Prostate gland (tissue), 2 donors: ENCODE data around the gene GULP1. TPM values are rescaled to one million over a fixed set of nuclear protein-coding genes. Genes with fewer than 3 reads are reported as not detected.
A peak's percentile ranks its signal among the peaks of the same experiment; 100 is the strongest.

Source experiments
- DNase-seq: peaks from one replicate; pipeline ENCODE4 v3.0.0-alpha.2; 2019; ENCODE audit warnings: low spot score
- H3K27ac ChIP-seq, 2 donors: fragments of 200-600 bp; sonication (generic); 2 replicates each; pipeline ENCODE4 v1.5.1; 2017 to 2019
- H3K27me3 ChIP-seq: fragments of 200-600 bp; sonication (generic); replicated peaks from 2 replicates; pipeline ENCODE4 v1.5.1; 2019; ENCODE audit not compliant: insufficient read depth
- H3K36me3 ChIP-seq, 2 donors: fragments of 200-600 bp; sonication (generic); 1 replicate in 1 of 2; 2 replicates in 1 of 2; pipeline versions ENCODE4 v1.5.1 to v1.8.1; 2017 to 2019
- H3K4me1 ChIP-seq: fragments of 200-600 bp; sonication (generic); replicated peaks from 2 replicates; pipeline ENCODE4 v1.5.1; 2019
- H3K4me3 ChIP-seq, 2 donors: fragments of 200-600 bp; sonication (generic); 2 replicates each; pipeline ENCODE4 v1.5.1; 2017 to 2019
- H3K9me3 ChIP-seq: fragments of 200-600 bp; sonication (generic); 2 replicates; pipeline ENCODE4 v1.5.1; 2017
- CTCF ChIP-seq, 4 experiments: fragments of 200-600 bp in 2 of 4; fragments of 450-650 bp in 2 of 4; sonication (generic) in 2 of 4; IDR thresholded peaks; 1 replicate in 3 of 4; 2 replicates in 1 of 4; pipeline ENCODE4 v1.5.1; 2016 to 2019; ENCODE audit warnings: antibody characterized with exemption in 4 of 4, mild to moderate bottlenecking in 2 of 4, moderate library complexity in 2 of 4
- POLR2A ChIP-seq: fragments of 450-650 bp; IDR thresholded peaks from one replicate; pipeline ENCODE4 v1.6.1; 2016; ENCODE audit warnings: antibody characterized with exemption, mild to moderate bottlenecking
- POLR2AphosphoS5 ChIP-seq: sonication (generic); formaldehyde crosslinking; IDR thresholded peaks from one replicate; pipeline ENCODE4 v1.6.1; 2017; ENCODE audit warnings: antibody characterized with exemption
- WGBS: methylation state at CpG from one replicate; pipeline ENCODE4 v1.1.5; 2018; 5-methylcytosine and 5-hydroxymethylcytosine counted together
- intact Hi-C: fragments of 100-400 bp; cut with DNase I; formaldehyde crosslinking; loops from one replicate; pipeline ENCODE4 v1.14.2; 2022
- total RNA-seq, 2 donors: library from RNA; depleted of rRNA; stranded (reverse); fragments of >200 nt; gene quantifications; one replicate each; pipeline ENCODE4 v1.1.0, GENCODE V29; 2016

Gene GULP1
- total RNA-seq, 2 donors from 2014 or later = 29.3 to 45.4 TPM

GRCh38 chr2:188285049-188285448, 6.6 kb upstream of the GULP1 start:
- TF ChIP-seq POLR2A (no peak), POLR2AphosphoS5 (peak; percentile 69), CTCF (IDR thresholded peaks at IDR 0.05) (no peak)
- peak; percentile 46 for DNase-seq
- intact Hi-C loops = no loop called here
- Histone ChIP-seq H3K27me3 (no peaks in the 10 kb centered on the region), H3K4me1 (no peaks in the 10 kb centered on the region), H3K27ac (peak overlapping the region in 1 of 2 donors; percentile 15), H3K36me3 (no peaks in the 10 kb centered on the region), H3K4me3 (no peak overlapping the region), H3K9me3 (no peaks in the 10 kb centered on the region)
- 40% methylated on average over 5 of the region's 5 CpGs for WGBS

GRCh38 chr2:188285774-188286173, 5.9 kb upstream of the GULP1 start:
- H3K36me3 ChIP-seq = no peaks in the 10 kb centered on the region
- H3K4me3 ChIP-seq = no peak overlapping the region
- peaks cover 4% of the 10 kb centered on the region for H3K4me1 ChIP-seq
- H3K9me3 ChIP-seq = no peaks in the 10 kb centered on the region
- TF ChIP-seq CTCF (IDR thresholded peaks at IDR 0.05) (no peak), POLR2AphosphoS5 (no peak), POLR2A (no peak)
- H3K27ac ChIP-seq = peak overlapping the region in 1 of 2 donors; percentile 15
- no peaks in the 10 kb centered on the region for H3K27me3 ChIP-seq
- intact Hi-C loops = no loop called here
- 58% methylated on average over 2 of the region's 2 CpGs for WGBS
- DNase-seq = no peak

- intact Hi-C loops = loop anchor here (5.0 to 10.0 kb wide), 3 partner anchors 76 to 686 kb away; no protein-coding TSS in a partner anchor
- H3K4me1 ChIP-seq = peaks cover 6% of the 10 kb centered on the region
- H3K4me3 ChIP-seq = peak overlapping the region; percentile 74 to 82
- H3K27ac ChIP-seq = peak overlapping the region; percentile 98 to 99
- no peaks in the 10 kb centered on the region for H3K9me3 ChIP-seq
- H3K27me3 ChIP-seq = no peaks in the 10 kb centered on the region
- H3K36me3 ChIP-seq = no peaks in the 10 kb centered on the region
- WGBS = 5% methylated on average over 12 of the region's 12 CpGs
- no peak for TF ChIP-seq CTCF (IDR thresholded peaks at IDR 0.05)
- no peak for TF ChIP-seq POLR2A
- TF ChIP-seq POLR2AphosphoS5 = no peak
- no peak for DNase-seq
Measured at GRCh38 chr2:188291142-188291616, 495 bp upstream of the GULP1 start.

GRCh38 chr2:188292348-188293239, 920 bp downstream of the GULP1 start:
- DNase-seq = peak; percentile 94
- peak overlapping the region; percentile 74 to 82 for H3K4me3 ChIP-seq
- WGBS = under 1% methylated on average over 54 of the region's 54 CpGs
- no peaks in the 10 kb centered on the region for H3K9me3 ChIP-seq
- H3K36me3 ChIP-seq = no peaks in the 10 kb centered on the region
- peaks cover 6% of the 10 kb centered on the region for H3K4me1 ChIP-seq
- TF ChIP-seq POLR2AphosphoS5 (peak; percentile 81), POLR2A (peak; percentile 42), CTCF (IDR thresholded peaks at IDR 0.05) (no peak)
- intact Hi-C loops = loop anchor here (5.0 to 10.0 kb wide), 3 partner anchors 75 to 685 kb away; no protein-coding TSS in a partner anchor
- no peaks in the 10 kb centered on the region for H3K27me3 ChIP-seq
- peak overlapping the region; percentile 98 to 99 for H3K27ac ChIP-seq
